Embryonic facial prominence (tissue), 1 donor: ENCODE data around the gene BCAR3.
"Not testable (repeated sequence)": the region's sequence is repeated elsewhere in the genome, so short reads cannot be mapped to it uniquely, and the experiment has no call there.

Experiments
- DNase-seq: peaks from one replicate; pipeline ENCODE4 v3.0.0-alpha.2; 2016; ENCODE audit errors: extremely low spot score

Gene BCAR3

GRCh38 chr1:93705892-93706500 is 24.4 kb upstream of the BCAR3 start:
- DNase-seq: no peak

- DNase-seq: no peak
Measured at GRCh38 chr1:93704052-93704451, 22.4 kb upstream of the BCAR3 start.

GRCh38 chr1:93703643-93704042 is 22.0 kb upstream of the BCAR3 start:
- DNase-seq: no peak

GRCh38 chr1:93702828-93703183 is 21.2 kb upstream of the BCAR3 start:
- DNase-seq: no peak

GRCh38 chr1:93702111-93702827 is 20.6 kb upstream of the BCAR3 start:
- DNase-seq: no peak

GRCh38 chr1:93701629-93702028 is 20.0 kb upstream of the BCAR3 start:
- DNase-seq: no peak

- DNase-seq: no peak
Measured at GRCh38 chr1:93700532-93701469, 19.2 kb upstream of the BCAR3 start.

- no peak for DNase-seq
Measured at GRCh38 chr1:93699503-93700168, 18.0 kb upstream of the BCAR3 start.

GRCh38 chr1:93699049-93699384 is 17.4 kb upstream of the BCAR3 start:
- no peak for DNase-seq

- DNase-seq: no peak
Measured at GRCh38 chr1:93698329-93699048, 16.9 kb upstream of the BCAR3 start.

GRCh38 chr1:93697566-93697965 is 15.9 kb upstream of the BCAR3 start:
- DNase-seq: not testable (repeated sequence)

GRCh38 chr1:93695411-93696005 is 13.9 kb upstream of the BCAR3 start:
- no peak for DNase-seq

GRCh38 chr1:93694819-93695218 is 13.2 kb upstream of the BCAR3 start:
- DNase-seq: no peak

GRCh38 chr1:93694039-93694438 is 12.4 kb upstream of the BCAR3 start:
- DNase-seq: no peak

- no peak for DNase-seq
Measured at GRCh38 chr1:93692983-93693591, 11.4 kb upstream of the BCAR3 start.

- no peak for DNase-seq
Measured at GRCh38 chr1:93692451-93692861, 10.8 kb upstream of the BCAR3 start.

GRCh38 chr1:93692026-93692425 is 10.4 kb upstream of the BCAR3 start:
- DNase-seq: no peak

- no peak for DNase-seq
Measured at GRCh38 chr1:93690921-93691789, 9.5 kb upstream of the BCAR3 start.

GRCh38 chr1:93690341-93690740 is 8.7 kb upstream of the BCAR3 start:
- DNase-seq: no peak
